H1 (cell line): Measurements from ENCODE around the gene SF3B6. TPM values are rescaled to one million over a fixed set of nuclear protein-coding genes. Genes with fewer than 3 reads are reported as not detected.

ENCODE experiments used
- polyA plus RNA-seq, 7 experiments: library from polyadenylated mRNA; depleted of rRNA in 3 of 7; stranded (reverse) in 5 of 7; unstranded in 2 of 7; fragments of >200 nt in 5 of 7; fragments of 200-250 nt in 2 of 7; gene quantifications; 1 replicate in 5 of 7; 2 replicates in 1 of 7; 4 replicates in 1 of 7; pipeline versions ENCODE4 v1.2.1 to v1.2.3, GENCODE V29; 2011 to 2013; ENCODE audit warnings: missing spikeins in 2 of 7, mixed read lengths in 2 of 7
- small RNA-seq: library from polyadenylated mRNA; stranded (forward); fragments of <200 nt; extraction: miRNeasy Mini kit (QIAGEN cat#:217004); gene quantifications from one replicate; pipeline ENCODE3, GENCODE V24; 2013; ENCODE audit not compliant: insufficient read depth
- total RNA-seq: library from RNA; stranded (reverse); fragmentation: NEBNext Ultra II Directional; extraction: Animal tissue kit (Norgen Biotek cat#: 25700); gene quantifications from 2 replicates; pipeline ENCODE4 v1.2.1, GENCODE V29; 2021

Gene SF3B6
- total and polyA plus RNA-seq, 2 of the 8 experiments (the other 6 are each of a cell fraction or from before 2014, with no cell fraction given) = 126 to 155 TPM

Small RNA genes lying within 50 kb of the gene (small RNA-seq; reads per million reads assigned to genes)
- gene RNU6-370P = not detected

Other genes starting within 250 kb of the SF3B6 start
- 15.3 and 16.1 TPM in 2 replicates for gene ATAD2B, start 149.2 kb downstream of the SF3B6 start, total RNA-seq
- 2.7 and 3.4 TPM in 2 replicates for gene ATAD2B, start 149.2 kb downstream of the SF3B6 start, polyA plus RNA-seq (2011; rRNA removed)
- gene UBXN2A, start 135.9 kb downstream of the SF3B6 start, total RNA-seq = 19.0 and 20.4 TPM in 2 replicates
- gene UBXN2A, start 135.9 kb downstream of the SF3B6 start, polyA plus RNA-seq (2011; rRNA removed) = 2.6 and 3.6 TPM in 2 replicates
- gene MFSD2B, start 66.2 kb downstream of the SF3B6 start, total RNA-seq = 0.48 and 1.1 TPM in 2 replicates
- gene MFSD2B, start 66.2 kb downstream of the SF3B6 start, polyA plus RNA-seq (2011; rRNA removed) = 0.33 and 0.46 TPM in 2 replicates
- gene WDCP, start 28.9 kb downstream of the SF3B6 start, total RNA-seq = 37.6 and 40.1 TPM in 2 replicates
- 18.0 and 19.2 TPM in 2 replicates for gene WDCP, start 28.9 kb downstream of the SF3B6 start, polyA plus RNA-seq (2011; rRNA removed)
- gene FKBP1B, start 26.6 kb downstream of the SF3B6 start, total RNA-seq = 47.6 and 50.8 TPM in 2 replicates
- 135 and 151 TPM in 2 replicates for gene FKBP1B, start 26.6 kb downstream of the SF3B6 start, polyA plus RNA-seq (2011; rRNA removed)
- 29.4 and 30.1 TPM in 2 replicates for gene TP53I3, start 8.5 kb upstream of the SF3B6 start, total RNA-seq
- 34.5 and 36.3 TPM in 2 replicates for gene TP53I3, start 8.5 kb upstream of the SF3B6 start, polyA plus RNA-seq (2011; rRNA removed)
- not detected in 2 replicates for gene PFN4, start 47.0 kb upstream of the SF3B6 start, total RNA-seq
- gene PFN4, start 47.0 kb upstream of the SF3B6 start, polyA plus RNA-seq (2011; rRNA removed) = not detected in 2 replicates
- 3.2 and 3.5 TPM in 2 replicates for gene FAM228B, start 47.1 kb upstream of the SF3B6 start, total RNA-seq
- 0.97 and 1.4 TPM in 2 replicates for gene FAM228B, start 47.1 kb upstream of the SF3B6 start, polyA plus RNA-seq (2011; rRNA removed)
- not detected in 2 replicates for gene FAM228A, start 98.7 kb upstream of the SF3B6 start, total RNA-seq
- gene FAM228A, start 98.7 kb upstream of the SF3B6 start, polyA plus RNA-seq (2011; rRNA removed) = not detected in 2 replicates